ENCODE measurements around the gene MAP2K7. TPM values are rescaled to one million over a fixed set of nuclear protein-coding genes. Genes with fewer than 3 reads are reported as not detected.

MAP2K7 gene
- total RNA-seq, 1 donor, result 21.5 TPM

DNA sequence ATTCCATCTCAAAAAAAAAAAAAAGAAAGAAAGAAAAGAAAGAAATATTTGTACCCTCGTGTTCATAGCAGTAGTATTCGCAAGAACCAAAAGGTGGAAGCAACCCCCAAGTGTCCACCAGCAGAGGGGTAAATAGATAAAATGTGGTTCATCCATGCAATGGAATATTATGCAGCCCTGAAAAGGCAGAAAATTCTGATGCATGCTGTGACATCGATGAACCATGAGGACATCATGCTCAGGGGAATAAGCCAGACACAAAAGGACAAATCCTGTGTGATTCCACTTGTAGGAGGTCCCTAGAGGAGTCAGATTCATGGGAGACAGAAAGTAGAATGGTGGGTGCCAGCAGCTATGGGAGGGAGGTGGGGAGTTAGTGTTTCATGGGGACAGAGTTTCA lies 21.8 kb upstream of the MAP2K7 start:
- no peak for DNase-seq (ENCODE audit: low read depth in 2 of 3, low spot score in 2 of 3)

DNA sequence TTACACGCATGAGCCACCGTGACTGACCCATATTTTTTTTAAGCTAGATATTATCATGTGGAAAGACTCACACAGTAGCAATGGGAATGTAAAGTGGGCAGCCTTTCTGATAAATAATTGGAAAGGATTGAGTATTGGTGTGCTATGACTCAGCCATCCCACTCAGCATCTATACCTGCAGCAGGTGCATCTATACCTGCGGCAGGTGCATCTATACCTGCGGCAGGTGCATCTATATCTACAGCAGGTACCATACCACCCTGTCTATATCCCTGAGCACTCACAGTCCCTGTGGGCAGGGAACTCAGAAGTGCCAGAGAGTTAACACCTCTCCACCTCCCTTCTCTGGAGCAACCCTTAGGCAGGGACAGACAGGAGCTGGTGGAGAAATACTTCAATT lies 20.6 kb upstream of the MAP2K7 start:
- no peak for DNase-seq (ENCODE audit: low read depth in 2 of 3, low spot score in 2 of 3)

DNA sequence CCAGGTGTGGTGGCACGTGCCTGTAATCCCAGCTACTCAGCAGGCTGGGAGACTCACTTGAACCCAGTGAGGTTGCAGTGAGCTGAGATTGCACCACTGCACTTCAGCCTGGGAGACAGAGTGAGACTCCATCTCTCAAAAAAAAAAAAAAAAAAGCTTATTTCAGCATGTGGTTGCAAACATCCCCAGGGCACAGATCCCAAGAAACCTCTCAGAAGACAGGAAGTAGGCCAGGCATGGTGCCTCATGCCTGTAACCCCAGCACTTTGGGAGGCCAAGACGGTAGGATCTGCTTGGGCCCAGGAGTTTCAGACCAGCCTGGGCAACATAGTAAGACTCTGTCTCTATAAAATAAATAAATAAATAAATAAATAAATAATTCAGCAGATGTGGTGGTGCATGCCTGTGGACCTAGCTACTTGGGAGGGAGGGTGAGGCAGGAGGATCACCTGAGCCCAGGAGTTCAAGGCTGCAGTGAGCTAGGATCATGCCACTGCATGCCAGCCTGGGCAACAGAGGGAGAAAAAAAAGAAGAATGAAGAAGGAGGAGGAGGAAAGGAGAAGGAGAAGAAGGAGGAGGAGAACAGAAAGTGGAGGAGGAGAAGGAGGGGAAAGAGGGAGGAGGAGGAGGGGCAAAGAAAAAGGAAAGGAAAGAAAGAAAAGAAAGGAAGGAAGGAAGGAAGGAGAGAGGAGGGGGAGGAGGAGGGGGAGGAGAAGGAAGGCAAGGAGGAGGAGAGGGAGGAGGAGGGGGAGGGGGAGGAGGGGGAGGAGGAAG lies 19.7 kb upstream of the MAP2K7 start:
- DNase-seq (ENCODE audit: low read depth in 2 of 3, low spot score in 2 of 3), result no peak

DNA sequence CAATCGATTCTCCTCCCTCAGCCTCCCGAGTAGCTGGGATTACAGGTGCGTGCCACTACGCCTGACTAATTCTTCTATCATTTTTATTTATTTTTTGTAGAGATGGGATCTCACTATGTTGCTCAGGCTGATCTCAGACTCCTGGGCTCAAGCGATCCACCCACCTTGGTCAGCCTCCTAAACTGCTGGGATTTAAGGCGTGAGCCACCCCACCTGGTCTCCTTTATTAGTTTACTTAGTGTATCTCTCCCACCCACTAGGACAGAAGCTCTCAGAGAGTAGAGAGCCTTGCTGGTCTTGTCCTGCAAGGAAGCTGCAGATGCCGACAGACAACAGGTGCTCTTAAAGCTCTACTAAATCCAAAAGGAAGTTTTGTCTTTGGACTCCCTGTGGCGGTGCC lies 17.9 kb upstream of the MAP2K7 start:
- no peak for DNase-seq (ENCODE audit: low read depth in 2 of 3, low spot score in 2 of 3)

DNA sequence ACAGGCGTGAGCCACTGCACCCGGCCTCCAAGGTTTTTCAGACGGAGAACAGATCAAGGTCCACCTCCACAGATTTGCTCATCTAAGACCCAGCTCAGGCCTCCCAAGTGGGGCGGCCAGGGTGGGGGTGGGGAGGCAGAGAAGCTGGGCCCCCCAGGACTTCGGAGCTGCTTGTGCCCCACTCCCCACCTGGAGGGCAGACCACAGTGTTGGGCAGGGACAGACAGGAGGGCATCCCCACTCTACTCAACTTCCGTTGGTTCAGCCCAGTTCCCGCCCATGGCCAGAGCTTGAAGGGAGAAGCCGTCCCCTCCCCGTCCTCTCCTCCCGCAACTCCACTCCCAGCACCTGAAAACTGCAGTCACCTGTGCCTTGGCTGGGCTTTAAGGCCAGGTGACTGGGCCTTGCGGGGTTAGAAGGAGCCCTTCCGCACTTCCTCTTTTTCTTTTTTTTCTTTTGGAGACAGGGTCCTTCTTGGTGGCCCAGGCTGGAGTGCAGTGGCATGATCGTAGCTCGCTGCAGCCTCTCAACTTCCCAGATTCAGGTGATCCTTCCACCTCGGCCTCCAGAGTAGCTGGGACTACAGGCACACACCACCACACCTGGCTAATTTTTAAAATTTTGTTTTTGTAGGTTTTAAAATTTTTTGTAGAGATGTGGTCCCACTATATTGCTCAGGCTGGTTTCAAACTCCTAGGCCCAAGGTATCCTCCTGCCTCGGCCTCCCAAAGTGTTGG lies 16.1 kb upstream of the MAP2K7 start:
- DNase-seq (ENCODE audit: low read depth in 2 of 3, low spot score in 2 of 3), result no peak

DNA sequence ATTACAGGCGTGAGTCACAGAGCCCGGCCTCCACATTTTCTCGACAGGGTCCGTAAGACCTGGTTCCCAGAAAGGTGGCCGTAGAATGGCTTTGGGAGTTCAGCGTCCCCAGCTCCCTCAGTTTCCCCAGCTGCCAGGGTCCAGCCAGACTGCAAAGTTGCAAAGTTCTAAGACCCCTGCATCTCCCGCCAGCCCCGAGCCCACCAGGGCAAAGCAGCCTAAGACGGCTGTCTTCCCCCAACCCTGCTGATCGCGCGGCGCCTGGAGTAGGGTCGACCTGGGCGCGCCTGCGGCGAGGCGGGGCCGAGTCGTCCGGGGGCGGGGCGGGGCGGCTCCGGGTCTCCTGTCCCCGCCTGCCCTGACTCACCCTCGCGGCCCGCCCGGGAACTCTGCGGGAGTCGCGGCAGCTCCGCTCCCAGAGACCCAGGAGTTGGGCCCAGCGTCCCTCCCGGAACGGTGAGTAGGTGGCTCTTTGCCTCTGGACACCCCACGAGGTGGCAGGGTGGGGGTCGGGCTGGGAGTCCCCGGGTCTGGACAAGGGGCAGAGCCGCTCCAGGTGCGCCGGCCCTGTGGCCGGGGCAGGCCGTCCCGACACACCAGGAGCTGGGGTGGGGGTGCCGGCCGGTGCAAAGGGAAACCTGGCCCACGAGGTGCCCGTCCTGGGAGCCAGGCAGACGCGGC lies 15.4 kb upstream of the MAP2K7 start, which contains the start of gene LRRC8E:
LRRC8E (plus strand) TSS at position 366 of the 681 bp plus-strand sequence. CDS start 7,094 bp downstream, outside the sequence.
- DNase-seq (ENCODE audit: low read depth in 2 of 3, low spot score in 2 of 3), result peak in 2 of 3 donors; percentile 35 to 53

DNA sequence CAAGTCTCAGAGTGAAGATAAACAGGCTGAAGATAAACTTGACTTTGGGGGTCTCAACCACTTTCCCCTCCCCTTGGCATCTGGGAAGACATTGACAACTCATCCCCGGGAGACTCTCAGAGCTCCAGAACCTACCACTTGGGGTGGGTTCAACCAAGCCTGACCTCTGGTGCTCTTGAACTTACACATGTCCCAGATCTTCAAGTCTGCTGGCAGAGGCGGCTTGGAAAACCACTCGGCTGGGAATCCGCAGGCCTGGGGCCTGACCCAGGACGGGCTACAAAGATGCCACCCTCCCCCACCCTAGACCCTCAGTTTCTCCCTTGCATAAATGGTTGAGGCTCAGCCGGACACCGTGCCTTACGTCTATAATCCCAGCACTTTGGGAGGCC lies 14.9 kb upstream of the MAP2K7 start:
- DNase-seq (ENCODE audit: low read depth in 2 of 3, low spot score in 2 of 3), result no peak

DNA sequence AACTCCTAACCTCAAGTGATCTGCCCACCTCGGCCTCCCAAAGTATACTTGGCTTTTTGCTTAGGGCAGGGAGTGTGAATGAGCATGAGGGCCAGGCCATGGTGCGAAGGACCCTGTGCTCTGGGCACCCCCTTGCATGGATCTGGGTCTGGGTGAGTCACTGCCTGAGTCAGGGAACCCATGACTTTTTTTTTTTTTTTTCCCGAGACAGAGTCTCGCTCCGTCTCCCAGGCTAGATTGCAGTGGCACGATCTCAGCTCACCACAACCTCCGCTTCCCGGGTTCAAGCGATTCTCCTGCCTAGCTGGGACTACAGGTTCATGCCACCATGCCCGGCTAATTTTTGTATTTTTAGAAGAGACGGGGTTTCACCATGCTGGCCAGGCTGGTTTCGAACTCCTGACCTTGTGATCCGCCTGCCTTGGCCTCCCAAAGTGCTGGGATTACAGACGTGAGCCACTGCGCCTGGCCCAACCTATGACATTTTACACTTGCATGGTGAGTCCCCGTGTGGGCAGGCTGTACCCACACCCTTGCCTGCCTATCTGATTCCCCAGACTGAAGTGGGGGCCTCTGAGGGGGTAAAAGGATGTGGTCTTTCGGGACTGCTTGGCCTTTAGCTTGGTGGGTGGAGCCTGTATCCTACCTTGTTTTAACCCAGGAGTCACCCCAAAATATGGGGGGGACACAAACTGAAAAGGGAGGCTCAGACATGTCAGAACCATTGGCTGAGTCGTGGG lies 10.1 kb upstream of the MAP2K7 start:
- peak in 1 of 3 donors; percentile 42 for DNase-seq (ENCODE audit: low read depth in 2 of 3, low spot score in 2 of 3)

DNA sequence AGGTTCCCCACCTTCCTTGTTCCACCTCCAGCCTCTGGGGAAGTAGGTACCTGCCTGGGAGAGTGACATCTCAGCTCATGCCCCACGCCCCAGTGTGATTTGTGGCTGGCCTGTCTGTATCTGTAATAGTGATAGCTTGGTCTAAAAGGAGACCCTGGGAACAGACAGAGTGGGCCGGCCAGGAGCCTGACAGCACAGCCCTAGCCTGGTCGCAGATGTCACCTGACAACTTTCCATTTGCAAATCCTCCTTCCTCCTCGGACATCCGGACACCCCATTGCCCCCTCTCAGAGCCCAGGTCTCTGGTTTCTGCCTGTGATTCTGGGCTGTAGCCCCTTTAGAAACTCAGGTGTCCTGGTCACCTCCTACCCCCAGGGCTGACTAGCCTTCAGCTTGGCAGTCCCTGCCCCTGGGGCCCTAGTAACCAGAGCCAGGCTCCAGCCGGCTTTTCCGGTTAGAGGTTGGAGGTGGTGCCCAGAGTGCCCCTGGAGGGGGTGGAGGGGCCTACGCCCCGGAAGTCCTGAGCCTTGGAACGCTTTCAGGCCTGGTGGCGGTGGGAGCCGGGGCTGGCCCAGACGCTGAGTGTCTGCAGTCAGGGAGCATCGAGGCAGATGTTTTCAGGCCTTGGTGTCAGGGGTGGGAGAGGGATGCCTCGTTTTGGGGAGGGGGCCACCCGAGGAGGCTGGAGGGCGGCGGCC lies 8.9 kb upstream of the MAP2K7 start:
- DNase-seq (ENCODE audit: low read depth in 2 of 3, low spot score in 2 of 3), result no peak

DNA sequence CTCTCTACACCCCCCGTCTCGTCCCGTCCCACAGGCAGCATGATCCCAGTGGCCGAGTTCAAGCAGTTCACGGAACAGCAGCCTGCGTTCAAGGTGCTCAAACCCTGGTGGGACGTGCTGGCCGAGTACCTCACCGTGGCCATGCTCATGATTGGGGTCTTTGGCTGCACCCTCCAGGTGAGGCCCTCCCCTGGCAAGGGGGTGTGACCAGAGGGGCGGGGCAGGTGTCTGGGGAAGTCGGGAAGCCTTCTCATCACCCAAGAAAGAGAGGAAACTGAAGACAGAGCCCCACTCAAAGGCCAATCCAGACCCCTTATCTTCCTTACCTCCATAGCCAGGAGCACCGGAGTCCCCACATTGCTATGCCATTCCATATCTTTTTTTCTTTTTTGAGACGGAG lies 8.1 kb upstream of the MAP2K7 start:
- no peak for DNase-seq (ENCODE audit: low read depth in 2 of 3, low spot score in 2 of 3)

DNA sequence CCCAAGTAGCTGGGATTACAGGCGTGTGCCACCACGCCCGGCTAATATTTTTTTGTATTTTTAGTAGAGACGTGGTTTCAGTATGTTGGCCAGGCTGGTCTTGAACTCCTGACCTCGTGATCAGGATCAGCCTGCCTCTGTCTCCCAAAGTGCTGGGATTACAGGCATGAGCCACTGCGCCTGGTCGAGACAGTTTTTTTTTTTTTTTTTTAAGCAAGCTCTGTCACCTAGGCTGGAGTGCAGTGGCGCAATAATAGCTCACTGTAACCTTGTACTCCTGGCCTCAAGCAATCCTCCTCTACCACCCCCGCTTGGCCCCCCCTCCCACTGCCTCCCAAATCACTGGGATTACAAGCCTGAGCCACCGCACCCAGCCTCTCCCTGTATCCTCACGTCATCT lies 6.4 kb upstream of the MAP2K7 start:
- no peak for DNase-seq (ENCODE audit: low read depth in 2 of 3, low spot score in 2 of 3)

DNA sequence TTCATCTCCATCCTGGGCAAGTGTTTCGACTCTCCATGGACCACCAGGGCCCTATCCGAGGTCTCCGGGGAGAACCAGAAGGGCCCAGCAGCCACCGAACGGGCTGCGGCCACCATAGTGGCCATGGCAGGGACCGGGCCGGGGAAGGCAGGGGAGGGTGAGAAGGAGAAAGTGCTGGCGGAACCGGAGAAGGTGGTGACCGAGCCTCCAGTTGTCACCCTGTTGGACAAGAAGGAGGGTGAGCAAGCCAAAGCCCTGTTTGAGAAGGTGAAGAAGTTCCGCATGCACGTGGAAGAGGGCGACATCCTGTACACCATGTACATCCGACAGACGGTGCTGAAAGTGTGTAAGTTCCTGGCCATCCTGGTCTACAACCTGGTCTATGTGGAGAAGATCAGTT lies 4.7 kb upstream of the MAP2K7 start:
- no peak for DNase-seq (ENCODE audit: low read depth in 2 of 3, low spot score in 2 of 3)

DNA sequence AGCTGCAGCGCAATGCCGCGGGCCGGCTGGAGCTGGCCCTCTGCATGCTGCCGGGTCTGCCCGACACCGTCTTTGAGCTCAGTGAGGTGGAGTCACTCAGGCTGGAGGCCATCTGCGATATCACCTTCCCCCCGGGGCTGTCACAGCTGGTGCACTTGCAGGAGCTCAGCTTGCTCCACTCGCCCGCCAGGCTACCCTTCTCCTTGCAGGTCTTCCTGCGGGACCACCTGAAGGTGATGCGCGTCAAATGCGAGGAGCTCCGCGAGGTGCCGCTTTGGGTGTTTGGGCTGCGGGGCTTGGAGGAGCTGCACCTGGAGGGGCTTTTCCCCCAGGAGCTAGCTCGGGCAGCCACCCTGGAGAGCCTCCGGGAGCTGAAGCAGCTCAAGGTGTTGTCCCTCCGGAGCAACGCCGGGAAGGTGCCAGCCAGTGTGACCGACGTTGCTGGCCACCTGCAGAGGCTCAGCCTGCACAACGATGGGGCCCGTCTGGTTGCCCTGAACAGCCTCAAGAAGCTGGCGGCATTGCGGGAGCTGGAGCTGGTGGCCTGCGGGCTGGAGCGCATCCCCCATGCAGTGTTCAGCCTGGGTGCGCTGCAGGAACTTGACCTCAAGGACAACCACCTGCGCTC lies 3.8 kb upstream of the MAP2K7 start:
- no peak for DNase-seq (ENCODE audit: low read depth in 2 of 3, low spot score in 2 of 3)

DNA sequence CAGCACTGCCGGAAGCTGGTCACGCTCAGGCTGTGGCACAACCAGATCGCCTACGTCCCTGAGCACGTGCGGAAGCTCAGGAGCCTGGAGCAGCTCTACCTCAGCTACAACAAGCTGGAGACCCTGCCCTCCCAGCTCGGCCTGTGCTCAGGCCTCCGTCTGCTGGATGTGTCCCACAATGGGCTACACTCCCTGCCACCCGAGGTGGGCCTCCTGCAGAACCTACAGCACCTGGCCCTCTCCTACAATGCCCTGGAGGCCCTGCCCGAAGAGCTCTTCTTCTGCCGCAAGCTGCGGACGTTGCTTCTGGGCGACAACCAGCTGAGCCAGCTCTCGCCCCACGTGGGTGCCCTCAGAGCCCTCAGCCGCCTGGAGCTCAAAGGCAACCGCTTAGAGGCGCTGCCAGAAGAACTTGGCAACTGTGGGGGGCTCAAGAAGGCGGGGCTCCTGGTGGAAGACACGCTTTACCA lies 3.2 kb upstream of the MAP2K7 start:
- DNase-seq (ENCODE audit: low read depth in 2 of 3, low spot score in 2 of 3), result no peak

DNA sequence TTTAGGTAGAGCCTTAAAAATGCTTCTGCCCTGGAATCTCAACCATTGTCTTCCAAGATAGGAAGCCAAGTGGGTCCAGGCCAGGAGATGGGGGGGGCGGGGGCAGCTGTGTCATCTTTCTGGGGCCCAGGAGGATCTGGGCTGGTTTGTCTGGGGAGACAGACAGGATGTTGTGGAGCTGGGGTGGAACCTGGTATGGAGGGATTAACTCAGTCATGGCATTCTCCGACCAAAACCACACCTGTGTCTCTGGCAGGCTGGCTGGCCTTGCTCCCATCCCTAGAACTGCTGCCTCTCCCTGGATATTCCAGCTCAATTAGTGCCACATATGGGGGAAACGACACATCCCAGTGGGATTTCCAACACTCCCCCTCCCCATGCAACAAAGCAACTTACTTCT lies 2.7 kb upstream of the MAP2K7 start:
- no peak for DNase-seq (ENCODE audit: low read depth in 2 of 3, low spot score in 2 of 3)

DNA sequence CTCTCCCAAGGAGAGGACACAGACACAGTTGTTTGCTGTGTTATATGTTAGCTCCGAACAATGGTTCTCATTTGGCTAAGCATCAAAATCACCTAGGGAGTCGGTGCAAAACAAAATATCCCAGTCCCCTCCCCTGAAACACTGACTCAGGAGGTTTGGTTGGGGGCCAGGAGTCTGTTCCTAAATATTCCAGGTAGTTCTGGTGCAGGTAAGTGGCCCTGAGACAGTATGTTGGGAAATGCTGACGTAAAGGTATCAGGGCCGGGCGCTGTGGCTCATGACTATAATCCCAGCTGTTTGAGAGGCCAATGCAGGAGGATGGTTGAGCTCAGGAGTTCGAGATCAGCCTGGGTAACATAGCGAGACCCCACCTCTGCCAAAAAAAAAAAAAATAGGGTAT lies 2.3 kb upstream of the MAP2K7 start:
- DNase-seq (ENCODE audit: low read depth in 2 of 3, low spot score in 2 of 3), result no peak

DNA sequence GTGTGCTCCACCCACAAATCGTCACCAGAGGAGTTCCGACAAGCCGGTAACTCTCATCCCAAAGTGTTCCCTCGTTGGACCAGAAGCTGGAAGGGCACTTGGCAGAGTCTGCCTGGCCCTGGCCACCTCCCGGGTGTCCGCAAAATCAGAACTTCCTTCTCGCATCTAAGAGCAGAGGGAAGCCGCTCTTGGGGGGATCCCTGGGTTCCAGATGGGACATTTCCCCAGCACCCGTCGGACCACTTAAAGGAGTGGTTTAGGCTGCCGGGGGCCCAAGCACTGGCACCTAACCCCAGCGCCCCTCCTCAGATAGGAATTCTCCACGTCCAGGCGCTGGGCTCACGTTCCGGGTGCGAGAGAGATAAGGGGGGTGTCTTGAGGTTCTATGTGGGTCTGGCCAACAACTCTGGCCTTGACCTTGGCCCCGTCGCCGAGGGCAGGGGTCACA lies 857 bp upstream of the MAP2K7 start:
- DNase-seq (ENCODE audit: low read depth in 2 of 3, low spot score in 2 of 3), result no peak

DNA sequence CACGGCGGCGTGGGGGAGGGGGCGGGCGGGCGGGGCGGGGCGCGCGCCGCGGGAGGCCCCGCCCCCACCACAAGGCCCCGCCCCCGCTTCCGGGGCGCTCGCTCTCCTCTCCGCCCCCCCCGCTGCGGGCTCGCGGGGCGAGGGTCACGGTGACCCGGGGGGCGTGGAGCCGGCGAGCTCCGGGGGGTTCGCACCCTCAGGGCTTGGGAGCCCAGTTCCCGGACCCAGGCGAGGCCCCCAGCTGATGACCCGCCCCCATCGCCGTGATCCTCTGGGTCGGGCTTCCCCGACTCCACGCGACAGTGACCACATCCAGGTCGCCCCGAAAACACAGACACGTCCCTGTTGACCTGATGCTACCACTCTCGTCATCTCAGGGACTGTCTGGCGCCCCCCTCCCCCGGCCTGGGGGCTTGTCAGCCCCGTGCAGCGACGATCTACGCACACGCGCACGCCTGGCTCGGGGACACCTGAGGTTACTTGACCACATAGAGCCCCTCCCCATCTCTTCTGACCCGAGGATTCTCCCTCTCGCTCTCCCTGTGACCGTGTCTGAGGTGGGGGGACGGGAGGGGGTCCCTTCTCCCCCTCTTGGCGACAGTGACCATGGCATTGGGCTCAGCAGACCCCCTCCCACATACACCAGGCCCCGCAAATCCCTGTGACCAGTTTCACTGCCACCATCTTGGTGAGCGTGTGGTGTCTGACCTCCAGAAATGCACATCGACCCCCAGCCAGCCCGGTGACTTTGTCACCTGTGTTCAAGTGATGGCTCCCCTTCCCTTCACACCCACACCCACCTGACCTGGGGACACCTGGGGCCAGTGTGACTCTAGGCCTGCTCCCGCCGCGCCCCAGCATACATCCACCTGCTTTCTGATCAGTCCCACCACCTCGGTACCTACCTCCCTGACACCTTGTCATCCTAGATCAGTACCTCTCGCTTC lies 670 bp downstream of the MAP2K7 start:
- peak; percentile 36 to 67 (median 41) for DNase-seq (ENCODE audit: low read depth in 2 of 3, low spot score in 2 of 3)

DNA sequence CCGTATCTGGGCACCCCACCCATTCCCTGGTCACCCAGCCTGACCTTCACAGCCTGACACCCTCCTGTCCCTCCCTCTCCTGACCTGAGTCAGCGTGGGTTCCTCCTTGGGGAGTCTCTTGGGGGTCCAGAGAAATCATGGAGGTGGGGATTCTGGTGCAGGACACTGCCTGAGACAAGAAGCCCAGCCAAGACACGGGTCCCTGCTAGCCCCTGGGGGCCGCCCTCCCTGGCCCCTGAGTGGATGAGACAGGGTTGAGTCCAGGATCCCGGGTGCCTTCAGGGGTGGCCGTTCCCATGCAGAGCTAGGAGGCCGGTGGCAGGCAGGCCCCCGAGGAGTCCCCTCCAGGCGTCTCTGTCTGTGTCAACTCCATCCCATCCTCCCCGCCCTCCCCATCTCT lies 1.6 kb downstream of the MAP2K7 start:
- no peak for DNase-seq (ENCODE audit: low read depth in 2 of 3, low spot score in 2 of 3)

Data from hematopoietic multipotent progenitor cell (in vitro differentiated cells).